K562 (cell line): Measurements from ENCODE around the gene BCAS3.

ENCODE experiments used
- ATF2 ChIP-seq: sonication (generic); formaldehyde crosslinking; IDR thresholded peaks from 2 replicates; pipeline ENCODE4 v1.8.1; 2022; ENCODE audit warnings: missing genetic modification reagents
- BRF2 ChIP-seq: IDR thresholded peaks from 3 replicates; pipeline ENCODE4 v1.6.1; 2011; ENCODE audit warnings: borderline replicate concordance, mild to moderate bottlenecking; ENCODE audit not compliant: insufficient read length, insufficient read depth
- EZH2 ChIP-seq: IDR thresholded peaks from 2 replicates; pipeline ENCODE4 v1.6.1; 2012; ENCODE audit warnings: low read depth, mild to moderate bottlenecking, inconsistent platforms, low read length, borderline replicate concordance
- SREBF2 ChIP-seq: sonication (generic); formaldehyde crosslinking; IDR thresholded peaks from 2 replicates; pipeline ENCODE4 v1.4.0; 2020; ENCODE audit warnings: mild to moderate bottlenecking, missing genetic modification reagents
- TCF7L2 ChIP-seq: fragments of 150-350 bp; IDR thresholded peaks from 2 replicates; pipeline ENCODE4 v1.6.1; 2016; ENCODE audit warnings: low read depth, mild to moderate bottlenecking, low read length, moderate library complexity

- no peak for TF ChIP-seq ATF2
- no peak for TF ChIP-seq TCF7L2
- no peak for TF ChIP-seq SREBF2 (CRISPR knock-in tag)
- no peak for TF ChIP-seq EZH2
- TF ChIP-seq BRF2, result no peak
Observed at GRCh38 chr17:61423967-61424649, 746.5 kb downstream of the BCAS3 start.
